Astrocyte (in vitro differentiated cells and primary cell): ENCODE results near the gene KDM6B.

Experiments
- EZH2 ChIP-seq: IDR thresholded peaks from 2 replicates; pipeline ENCODE4 v1.6.1; 2012; ENCODE audit warnings: mild to moderate bottlenecking, low read length, inconsistent platforms; ENCODE audit not compliant: insufficient read depth
- TF ChIP-seq, protein P1 (sequence below): IDR thresholded peaks from 2 replicates; pipeline ENCODE4 v1.5.1; 2011; ENCODE audit warnings: low read depth, mild to moderate bottlenecking, inconsistent platforms, low read length, moderate library complexity; ENCODE audit not compliant: insufficient read depth

DNA sequence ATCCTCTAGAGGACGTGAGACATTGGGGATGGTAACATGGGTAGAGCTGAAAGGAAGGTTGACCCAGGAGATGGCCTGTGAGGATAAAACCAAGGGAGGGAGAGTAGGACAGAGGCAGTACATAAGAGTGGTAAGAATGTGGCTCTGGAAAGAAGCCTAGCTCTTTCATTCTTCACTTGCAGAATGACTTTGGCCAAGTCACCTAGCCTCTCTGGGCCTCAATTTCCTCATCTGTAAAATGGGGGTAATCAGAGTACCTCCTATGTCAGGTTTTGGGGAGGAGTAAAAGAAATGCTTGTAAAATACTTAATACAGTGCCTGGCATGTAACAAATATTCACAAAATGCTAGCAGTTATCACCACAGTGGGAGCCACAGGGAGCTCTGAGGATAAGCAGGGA lies 6.9 kb downstream of the KDM6B start:
- TF ChIP-seq EZH2: no peak
- TF ChIP-seq, protein P1, sequence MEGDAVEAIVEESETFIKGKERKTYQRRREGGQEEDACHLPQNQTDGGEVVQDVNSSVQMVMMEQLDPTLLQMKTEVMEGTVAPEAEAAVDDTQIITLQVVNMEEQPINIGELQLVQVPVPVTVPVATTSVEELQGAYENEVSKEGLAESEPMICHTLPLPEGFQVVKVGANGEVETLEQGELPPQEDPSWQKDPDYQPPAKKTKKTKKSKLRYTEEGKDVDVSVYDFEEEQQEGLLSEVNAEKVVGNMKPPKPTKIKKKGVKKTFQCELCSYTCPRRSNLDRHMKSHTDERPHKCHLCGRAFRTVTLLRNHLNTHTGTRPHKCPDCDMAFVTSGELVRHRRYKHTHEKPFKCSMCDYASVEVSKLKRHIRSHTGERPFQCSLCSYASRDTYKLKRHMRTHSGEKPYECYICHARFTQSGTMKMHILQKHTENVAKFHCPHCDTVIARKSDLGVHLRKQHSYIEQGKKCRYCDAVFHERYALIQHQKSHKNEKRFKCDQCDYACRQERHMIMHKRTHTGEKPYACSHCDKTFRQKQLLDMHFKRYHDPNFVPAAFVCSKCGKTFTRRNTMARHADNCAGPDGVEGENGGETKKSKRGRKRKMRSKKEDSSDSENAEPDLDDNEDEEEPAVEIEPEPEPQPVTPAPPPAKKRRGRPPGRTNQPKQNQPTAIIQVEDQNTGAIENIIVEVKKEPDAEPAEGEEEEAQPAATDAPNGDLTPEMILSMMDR: no peak
